ENCODE measurements around the gene HORMAD2.

Gene HORMAD2

DNA sequence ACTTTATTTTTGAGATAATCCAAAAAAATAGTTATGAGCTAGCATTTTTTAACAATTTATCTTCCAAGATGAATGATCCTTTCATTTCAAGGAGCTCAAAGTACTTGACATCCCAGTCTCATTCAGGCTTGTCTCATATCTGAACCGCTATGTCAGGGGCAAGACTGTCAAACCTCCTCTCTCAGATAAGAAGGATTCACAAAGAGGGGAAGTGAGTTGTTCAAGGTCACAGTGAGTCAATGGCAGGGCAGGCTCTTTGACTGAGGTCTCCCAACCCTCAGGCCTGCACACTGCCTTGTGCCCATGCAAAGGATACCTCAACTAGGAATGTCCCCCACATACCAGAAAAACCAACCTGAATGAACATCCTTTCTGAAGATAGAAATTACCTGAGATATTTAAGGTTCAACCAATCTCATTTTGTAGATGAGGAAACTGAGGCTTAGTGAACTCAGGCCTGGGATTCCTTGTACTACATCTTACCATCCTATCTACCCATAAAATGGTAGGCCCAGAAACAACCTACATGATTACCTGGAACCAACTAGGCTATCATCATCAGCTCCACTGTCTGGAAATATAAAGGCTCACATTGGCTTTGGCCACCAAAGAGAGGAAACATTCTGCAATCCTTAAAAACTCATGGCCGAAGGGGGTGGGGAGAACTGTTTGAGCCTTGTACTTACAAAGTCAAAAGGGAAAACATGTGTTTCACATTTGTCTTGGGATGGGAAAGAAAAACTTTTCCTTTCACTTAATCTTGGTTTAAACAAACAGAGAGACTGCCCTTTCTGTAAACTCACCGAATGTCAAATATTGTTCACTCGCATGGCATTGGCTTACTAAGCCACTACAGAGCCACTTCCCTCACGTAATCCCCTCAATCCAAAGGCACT is 115.2 kb downstream of the HORMAD2 start:
- DNase-seq (ENCODE audit: low read depth, low spot score): no peak
- ChIA-PET POLR2A (interaction anchor here (1.0 to 2.2 kb wide), 9 partner anchors 10 to 93 kb away, joined by 3 to 13 read pairs (median 6); no protein-coding TSS in a partner anchor), CTCF (interaction anchor here (1.0 to 2.1 kb wide), 6 partner anchors 9 to 76 kb away, joined by 3 to 9 read pairs (median 4); no protein-coding TSS in a partner anchor)
- TF ChIP-seq, protein P1, sequence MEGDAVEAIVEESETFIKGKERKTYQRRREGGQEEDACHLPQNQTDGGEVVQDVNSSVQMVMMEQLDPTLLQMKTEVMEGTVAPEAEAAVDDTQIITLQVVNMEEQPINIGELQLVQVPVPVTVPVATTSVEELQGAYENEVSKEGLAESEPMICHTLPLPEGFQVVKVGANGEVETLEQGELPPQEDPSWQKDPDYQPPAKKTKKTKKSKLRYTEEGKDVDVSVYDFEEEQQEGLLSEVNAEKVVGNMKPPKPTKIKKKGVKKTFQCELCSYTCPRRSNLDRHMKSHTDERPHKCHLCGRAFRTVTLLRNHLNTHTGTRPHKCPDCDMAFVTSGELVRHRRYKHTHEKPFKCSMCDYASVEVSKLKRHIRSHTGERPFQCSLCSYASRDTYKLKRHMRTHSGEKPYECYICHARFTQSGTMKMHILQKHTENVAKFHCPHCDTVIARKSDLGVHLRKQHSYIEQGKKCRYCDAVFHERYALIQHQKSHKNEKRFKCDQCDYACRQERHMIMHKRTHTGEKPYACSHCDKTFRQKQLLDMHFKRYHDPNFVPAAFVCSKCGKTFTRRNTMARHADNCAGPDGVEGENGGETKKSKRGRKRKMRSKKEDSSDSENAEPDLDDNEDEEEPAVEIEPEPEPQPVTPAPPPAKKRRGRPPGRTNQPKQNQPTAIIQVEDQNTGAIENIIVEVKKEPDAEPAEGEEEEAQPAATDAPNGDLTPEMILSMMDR (IDR thresholded peaks at IDR 0.05; ENCODE audit: insufficient read depth, low read length, missing control alignments): no peak
- peak overlapping the region; percentile 23; the same call in 1 of the 2 replicates for H3K4me3 ChIP-seq (ENCODE audit: low read depth, low read length)

DNA sequence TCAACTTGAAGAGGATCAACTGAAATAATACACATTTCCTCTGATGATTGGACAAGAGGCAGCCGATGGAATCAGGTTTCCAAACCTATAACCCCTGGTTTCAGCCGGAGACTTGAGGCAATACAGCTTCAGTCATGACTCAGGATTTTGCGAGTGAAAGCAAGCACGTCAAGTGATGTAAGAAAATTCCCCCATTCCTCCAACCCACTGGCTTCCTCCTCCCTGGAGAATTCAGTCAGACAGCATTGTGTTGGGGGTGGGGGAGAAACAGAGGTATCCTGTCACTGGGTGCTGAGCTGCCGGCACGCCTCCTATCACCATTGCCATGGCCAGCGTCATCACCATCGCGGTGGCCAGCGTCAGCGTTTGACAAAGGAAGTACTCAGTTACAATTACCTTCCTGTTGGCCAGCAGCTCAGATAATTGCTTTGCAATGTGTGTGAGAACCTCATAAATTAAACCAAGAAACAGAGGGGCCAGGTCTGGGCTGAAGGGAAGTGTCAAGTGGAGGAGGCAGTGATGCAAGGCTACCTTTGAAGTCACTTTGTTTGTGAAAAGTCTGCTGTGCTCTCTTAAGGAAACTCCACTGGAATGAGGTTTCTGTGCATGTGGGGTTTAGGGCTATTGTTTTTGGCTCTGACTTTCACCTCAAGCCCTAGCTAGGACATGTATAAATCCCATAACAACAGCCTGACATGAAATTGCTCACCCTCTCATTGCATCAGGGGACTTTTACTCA is 116.0 kb downstream of the HORMAD2 start:
- TF ChIP-seq, protein P1 (IDR thresholded peaks at IDR 0.05; ENCODE audit: insufficient read depth, low read length, missing control alignments): no peak
- peak overlapping the region; percentile 29 for H3K4me3 ChIP-seq (ENCODE audit: low read depth, low read length)
- ChIA-PET CTCF (interaction anchor here (0.6 to 2.1 kb wide), 4 partner anchors 8 to 76 kb away, joined by 3 to 9 read pairs (median 4); no protein-coding TSS in a partner anchor), POLR2A (interaction anchor here (1.0 to 2.2 kb wide), 9 partner anchors 9 to 92 kb away, joined by 3 to 13 read pairs (median 6); no protein-coding TSS in a partner anchor)
- peak; percentile 100 for DNase-seq (ENCODE audit: low read depth, low spot score)

DNA sequence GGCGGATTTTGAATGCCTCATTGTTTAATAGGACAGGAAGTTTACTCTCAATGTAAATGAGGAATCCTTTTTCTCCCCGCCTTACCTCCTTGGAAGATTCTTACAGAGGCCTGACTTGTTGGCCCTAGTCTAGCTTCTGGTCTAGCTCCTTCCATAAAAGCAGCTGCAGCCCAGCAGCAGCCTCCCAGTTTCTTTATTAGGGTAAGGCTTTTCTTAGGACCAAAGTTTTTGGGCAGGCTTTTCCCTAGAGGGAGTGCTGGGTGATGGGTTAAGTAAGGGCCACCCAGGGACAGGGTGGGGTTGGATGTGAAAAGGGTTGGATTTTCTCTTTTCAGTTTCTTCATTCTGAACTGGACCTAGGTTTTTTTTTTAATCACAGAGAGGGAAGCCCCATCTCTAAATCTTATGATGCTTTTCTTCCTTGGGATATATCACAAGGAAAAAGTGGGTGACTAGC is 116.6 kb downstream of the HORMAD2 start:
- ChIA-PET POLR2A (interaction anchor here (1.2 to 2.2 kb wide), 8 partner anchors 8 to 91 kb away, joined by 3 to 13 read pairs (median 6); no protein-coding TSS in a partner anchor), CTCF (interaction anchor here (0.6 to 2.1 kb wide), 3 partner anchors 8 to 58 kb away, joined by 3 to 9 read pairs (median 5); no protein-coding TSS in a partner anchor)
- no peak overlapping the region; the same call in 1 of the 2 replicates for H3K4me3 ChIP-seq (ENCODE audit: low read depth, low read length)
- DNase-seq (ENCODE audit: low read depth, low spot score): no peak
- TF ChIP-seq, protein P1 (IDR thresholded peaks at IDR 0.05; ENCODE audit: insufficient read depth, low read length, missing control alignments): no peak

DNA sequence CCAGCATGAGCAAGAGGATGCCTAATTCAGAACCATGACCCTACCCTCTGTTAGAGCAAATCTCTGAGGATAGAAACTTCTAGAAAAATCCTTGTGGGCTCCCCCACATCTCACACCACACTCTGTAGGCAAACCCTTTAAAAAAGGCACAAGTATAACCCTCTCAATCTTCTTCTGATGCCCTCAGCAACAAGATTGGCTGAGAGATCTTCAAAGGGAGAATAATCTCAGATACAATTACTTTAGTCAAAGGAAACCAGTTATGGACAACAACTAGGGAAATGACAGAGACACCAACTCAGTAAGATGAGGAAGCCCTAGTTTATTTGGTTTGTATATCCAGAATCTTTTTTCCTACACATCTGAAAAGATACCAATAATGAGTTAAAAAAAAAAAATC is 117.1 kb downstream of the HORMAD2 start:
- no peak overlapping the region for H3K4me3 ChIP-seq (ENCODE audit: low read depth, low read length)
- DNase-seq (ENCODE audit: low read depth, low spot score): no peak
- ChIA-PET CTCF (interaction anchor here (1.1 to 2.1 kb wide), 2 partner anchors 58 to 66 kb away, joined by 4 to 9 read pairs; no protein-coding TSS in a partner anchor), POLR2A (interaction anchor here (1.8 kb wide), 1 partner anchor 11 kb away, joined by 6 read pairs; no protein-coding TSS in a partner anchor)
- TF ChIP-seq, protein P1 (IDR thresholded peaks at IDR 0.05; ENCODE audit: insufficient read depth, low read length, missing control alignments): no peak

DNA sequence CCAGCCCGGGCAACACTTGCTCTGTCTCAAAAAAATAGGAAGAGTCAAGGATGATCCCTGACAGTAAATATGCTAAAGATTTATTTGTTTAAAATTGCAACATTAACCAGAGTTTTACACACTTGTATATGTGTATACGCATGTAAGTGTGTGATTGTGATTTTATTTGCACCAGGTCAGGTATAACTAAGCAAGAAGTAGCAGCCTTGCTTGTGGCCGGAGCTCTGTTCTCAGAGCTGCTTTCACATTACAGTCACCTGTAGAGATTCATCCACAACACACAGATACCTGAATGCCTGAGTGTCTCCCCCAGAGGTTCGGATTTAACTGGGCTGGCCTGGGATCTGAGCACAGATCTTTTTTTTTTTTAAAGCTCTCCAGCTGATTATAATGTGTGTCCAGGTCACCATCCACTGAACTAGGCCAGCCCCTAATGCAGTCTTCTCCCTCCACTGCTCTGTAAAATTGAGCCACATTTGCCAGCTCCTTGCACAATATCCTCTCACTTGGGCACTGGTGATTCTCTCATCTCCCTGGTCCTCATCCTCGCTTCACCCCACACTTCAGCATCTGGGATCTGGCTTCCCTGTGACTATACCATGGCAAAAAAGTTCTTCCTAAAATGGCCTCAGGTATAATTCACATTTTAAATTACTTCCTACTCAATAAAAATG is 118.0 kb downstream of the HORMAD2 start:
- CTCF ChIA-PET: interaction anchor here (0.8 to 1.4 kb wide), 6 partner anchors 22 to 562 kb away, joined by 3 to 5 read pairs (median 4); no protein-coding TSS in a partner anchor
- no peak overlapping the region for H3K4me3 ChIP-seq (ENCODE audit: low read depth, low read length)
- TF ChIP-seq, protein P1 (IDR thresholded peaks at IDR 0.05; ENCODE audit: insufficient read depth, low read length, missing control alignments): no peak
- DNase-seq (ENCODE audit: low read depth, low spot score): no peak
- POLR2A ChIA-PET: no interaction called here

All from AG04449 (cell line).